CD1c-positive myeloid dendritic cell (primary cell): ENCODE measurements around the gene MIDN.
"Not testable (repeated sequence)": the region's sequence is repeated elsewhere in the genome, so short reads cannot be mapped to it uniquely, and the experiment has no call there.

Source experiments
- DNase-seq: peaks from one replicate; pipeline ENCODE4 v3.0.0-alpha.2; 2016; ENCODE audit errors: extremely low spot score

MIDN gene

GRCh38 chr19:1293782-1294604 lies 45.6 kb downstream of the MIDN start:
- no peak for DNase-seq

GRCh38 chr19:1294688-1295087 lies 46.3 kb downstream of the MIDN start:
- DNase-seq, result no peak

GRCh38 chr19:1295169-1296012 lies 47.0 kb downstream of the MIDN start:
- no peak for DNase-seq

GRCh38 chr19:1296078-1296477 lies 47.7 kb downstream of the MIDN start:
- DNase-seq, result no peak

GRCh38 chr19:1296575-1297271 lies 48.3 kb downstream of the MIDN start:
- no peak for DNase-seq

GRCh38 chr19:1298235-1298634 lies 49.9 kb downstream of the MIDN start:
- DNase-seq, result no peak

- DNase-seq, result no peak
Observed at GRCh38 chr19:1299801-1300200, 51.4 kb downstream of the MIDN start.

- DNase-seq, result no peak
Observed at GRCh38 chr19:1300744-1301490, 52.5 kb downstream of the MIDN start.

GRCh38 chr19:1302533-1303239 lies 54.3 kb downstream of the MIDN start:
- no peak for DNase-seq

GRCh38 chr19:1304197-1304924 lies 56.0 kb downstream of the MIDN start:
- no peak for DNase-seq

- not testable (repeated sequence) for DNase-seq
Observed at GRCh38 chr19:1305354-1305753, 57.0 kb downstream of the MIDN start.

GRCh38 chr19:1307320-1307719 lies 58.9 kb downstream of the MIDN start:
- DNase-seq, result no peak

- no peak for DNase-seq
Observed at GRCh38 chr19:1307755-1308303, 59.4 kb downstream of the MIDN start.

GRCh38 chr19:1308718-1309117 lies 60.3 kb downstream of the MIDN start:
- DNase-seq, result no peak
